ENCODE data around the gene TNFRSF12A. TPM values are rescaled to one million over a fixed set of nuclear protein-coding genes. Genes with fewer than 3 reads are reported as not detected.

TNFRSF12A gene
- total RNA-seq, 2 donors from 2014 or later: 37.8 to 43.5 TPM

DNA sequence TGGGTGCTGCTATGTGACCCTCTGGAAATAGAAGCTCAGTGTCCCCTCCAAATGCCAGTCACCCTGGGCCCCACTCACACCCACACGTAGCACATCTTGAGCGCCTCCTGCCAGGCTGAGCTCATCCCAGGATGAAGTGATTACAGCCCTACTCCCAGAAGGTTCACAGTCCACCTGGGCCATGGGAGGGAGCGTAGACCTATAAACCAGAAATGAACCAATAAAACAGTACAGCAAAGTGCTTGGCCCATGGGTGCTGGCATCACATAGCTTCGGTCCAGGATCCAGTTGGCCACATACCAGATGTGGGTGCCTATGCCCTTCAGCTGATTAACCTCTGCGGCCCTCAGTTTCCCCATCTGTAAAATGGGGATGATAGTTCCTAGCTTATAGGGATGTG, 18.7 kb downstream of the TNFRSF12A start:
- H3K36me3 Mint-ChIP-seq (ENCODE audit: low read depth): peaks cover 2% of the 10 kb centered on the region
- H3K36me3 ChIP-seq (ENCODE audit: control insufficient read depth, insufficient read depth, low read length): no peaks in the 10 kb centered on the region
- H3K27ac ChIP-seq (ENCODE audit: low read depth, low read length): no peak overlapping the region
- WGBS, 2 experiments (ENCODE audit: insufficient coverage in 1 of 2, insufficient read length in 1 of 2): 82 to 93% methylated on average over 2 to 5 of the region's 5 CpGs
- no peaks in the 10 kb centered on the region for H3K4me1 ChIP-seq (ENCODE audit: control insufficient read depth, insufficient read depth, low read length)
- no peaks in the 10 kb centered on the region for H3K4me1 Mint-ChIP-seq
- H3K9ac ChIP-seq (ENCODE audit: extremely low read depth, low read length, poor library complexity, severe bottlenecking): no peak overlapping the region
- no peaks in the 10 kb centered on the region for H3K9me3 ChIP-seq (ENCODE audit: control insufficient read depth, low read length)
- no peak for DNase-seq
- TF ChIP-seq, protein P1, sequence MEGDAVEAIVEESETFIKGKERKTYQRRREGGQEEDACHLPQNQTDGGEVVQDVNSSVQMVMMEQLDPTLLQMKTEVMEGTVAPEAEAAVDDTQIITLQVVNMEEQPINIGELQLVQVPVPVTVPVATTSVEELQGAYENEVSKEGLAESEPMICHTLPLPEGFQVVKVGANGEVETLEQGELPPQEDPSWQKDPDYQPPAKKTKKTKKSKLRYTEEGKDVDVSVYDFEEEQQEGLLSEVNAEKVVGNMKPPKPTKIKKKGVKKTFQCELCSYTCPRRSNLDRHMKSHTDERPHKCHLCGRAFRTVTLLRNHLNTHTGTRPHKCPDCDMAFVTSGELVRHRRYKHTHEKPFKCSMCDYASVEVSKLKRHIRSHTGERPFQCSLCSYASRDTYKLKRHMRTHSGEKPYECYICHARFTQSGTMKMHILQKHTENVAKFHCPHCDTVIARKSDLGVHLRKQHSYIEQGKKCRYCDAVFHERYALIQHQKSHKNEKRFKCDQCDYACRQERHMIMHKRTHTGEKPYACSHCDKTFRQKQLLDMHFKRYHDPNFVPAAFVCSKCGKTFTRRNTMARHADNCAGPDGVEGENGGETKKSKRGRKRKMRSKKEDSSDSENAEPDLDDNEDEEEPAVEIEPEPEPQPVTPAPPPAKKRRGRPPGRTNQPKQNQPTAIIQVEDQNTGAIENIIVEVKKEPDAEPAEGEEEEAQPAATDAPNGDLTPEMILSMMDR (conservative IDR thresholded peaks at IDR 0.05): no peak
- peaks cover 49% of the 10 kb centered on the region for H3K27me3 Mint-ChIP-seq (ENCODE audit: insufficient read depth)
- H3K4me3 Mint-ChIP-seq: no peak overlapping the region
- peaks cover 66% of the 10 kb centered on the region for H3K27me3 ChIP-seq (ENCODE audit: control insufficient read depth, insufficient read depth, low read length, poor library complexity, severe bottlenecking)
- no peak overlapping the region for H3K4me3 ChIP-seq (ENCODE audit: low read length)
- H3K9me3 Mint-ChIP-seq: no peaks in the 10 kb centered on the region
- no peak overlapping the region for H3K27ac Mint-ChIP-seq

DNA sequence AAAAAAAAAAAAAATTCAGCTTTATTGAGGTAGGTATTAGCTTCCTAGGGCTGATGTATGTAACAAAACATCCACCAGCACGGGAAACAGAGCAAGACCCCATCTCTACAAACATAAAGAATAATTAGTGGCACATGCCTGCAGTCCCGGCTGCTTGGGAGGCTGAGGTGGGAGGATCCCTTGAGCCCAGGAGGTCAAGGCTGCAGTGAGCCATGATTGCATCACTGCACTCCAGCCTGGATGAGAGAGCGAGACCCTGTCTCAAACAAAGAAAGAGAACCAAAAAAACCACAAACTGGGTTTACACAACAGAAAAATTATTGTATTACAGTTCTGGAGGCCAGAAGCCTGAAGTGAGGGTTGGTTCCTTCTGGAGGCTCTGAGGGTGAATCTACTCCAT, 22.2 kb downstream of the TNFRSF12A start:
- TF ChIP-seq, protein P1 (conservative IDR thresholded peaks at IDR 0.05): no peak
- DNase-seq: no peak
- 95 to 100% methylated on average over 1 to 2 of the region's 3 CpGs for WGBS, 2 experiments (ENCODE audit: insufficient coverage in 1 of 2, insufficient read length in 1 of 2)
- no peaks in the 10 kb centered on the region for H3K36me3 Mint-ChIP-seq (ENCODE audit: low read depth)
- H3K4me1 Mint-ChIP-seq: peaks cover 4% of the 10 kb centered on the region
- no peak overlapping the region for H3K4me3 Mint-ChIP-seq
- no peaks in the 10 kb centered on the region for H3K36me3 ChIP-seq (ENCODE audit: control insufficient read depth, insufficient read depth, low read length)
- H3K27ac ChIP-seq (ENCODE audit: low read depth, low read length): no peak overlapping the region
- H3K27me3 Mint-ChIP-seq (ENCODE audit: insufficient read depth): peaks cover 50% of the 10 kb centered on the region
- H3K4me1 ChIP-seq (ENCODE audit: control insufficient read depth, insufficient read depth, low read length): no peaks in the 10 kb centered on the region
- H3K9me3 ChIP-seq (ENCODE audit: control insufficient read depth, low read length): no peaks in the 10 kb centered on the region
- H3K27me3 ChIP-seq (ENCODE audit: control insufficient read depth, insufficient read depth, low read length, poor library complexity, severe bottlenecking): peaks cover 65% of the 10 kb centered on the region
- H3K9me3 Mint-ChIP-seq: no peaks in the 10 kb centered on the region
- H3K27ac Mint-ChIP-seq: no peak overlapping the region
- H3K9ac ChIP-seq (ENCODE audit: extremely low read depth, low read length, poor library complexity, severe bottlenecking): no peak overlapping the region
- no peak overlapping the region for H3K4me3 ChIP-seq (ENCODE audit: low read length)

DNA sequence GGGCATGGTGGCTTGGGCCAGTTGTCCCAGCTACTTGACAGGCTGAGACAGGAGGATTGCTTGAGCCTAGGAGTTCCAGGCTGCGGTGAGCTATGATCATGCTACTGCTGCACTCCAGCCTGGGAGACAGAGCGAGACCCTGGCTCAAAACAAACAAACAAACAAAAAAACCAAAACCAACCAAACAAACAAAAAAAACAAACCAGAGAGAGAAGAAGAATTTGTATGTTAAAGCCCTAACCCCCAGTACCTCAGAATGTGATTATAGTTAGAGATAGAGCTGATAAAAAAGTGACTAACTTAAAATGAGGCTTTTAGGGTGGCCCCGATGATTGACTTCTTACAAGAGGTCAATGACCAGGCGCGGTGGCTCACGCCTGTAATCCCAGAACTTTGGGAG, 24.5 kb downstream of the TNFRSF12A start:
- Histone ChIP-seq H3K9me3 (ENCODE audit: control insufficient read depth, low read length) (no peaks in the 10 kb centered on the region), H3K27ac (ENCODE audit: low read depth, low read length) (no peak overlapping the region), H3K9ac (ENCODE audit: extremely low read depth, low read length, poor library complexity, severe bottlenecking) (no peak overlapping the region), H3K4me3 (ENCODE audit: low read length) (no peak overlapping the region), H3K27me3 (ENCODE audit: control insufficient read depth, insufficient read depth, low read length, poor library complexity, severe bottlenecking) (peaks cover 59% of the 10 kb centered on the region), H3K4me1 (ENCODE audit: control insufficient read depth, insufficient read depth, low read length) (no peaks in the 10 kb centered on the region), H3K36me3 (ENCODE audit: control insufficient read depth, insufficient read depth, low read length) (no peaks in the 10 kb centered on the region)
- H3K27me3 Mint-ChIP-seq (ENCODE audit: insufficient read depth): peaks cover 53% of the 10 kb centered on the region
- no peaks in the 10 kb centered on the region for H3K36me3 Mint-ChIP-seq (ENCODE audit: low read depth)
- H3K27ac Mint-ChIP-seq: no peak overlapping the region
- TF ChIP-seq, protein P1 (conservative IDR thresholded peaks at IDR 0.05): no peak
- no peaks in the 10 kb centered on the region for H3K9me3 Mint-ChIP-seq
- H3K4me1 Mint-ChIP-seq: peaks cover 4% of the 10 kb centered on the region
- no peak for DNase-seq
- 91 to 100% methylated on average over 2 to 5 of the region's 6 CpGs for WGBS, 2 experiments (ENCODE audit: insufficient coverage in 1 of 2, insufficient read length in 1 of 2)
- peak overlapping the region; percentile 63 for H3K4me3 Mint-ChIP-seq
